Activated CD4-positive, CD25-positive, alpha-beta regulatory T cell treated with anti-CD3 and anti-CD28 coated beads, Interleukin-2, amount 50 U/mL, for 24 hours (primary cell): ENCODE measurements around the gene CYSRT1.

Experiments
- ATAC-seq, 2 donors: fragments of 150-1000 bp; cut with Tn5 transposase; one replicate each; pipeline ENCODE4 v1.10.0; 2021; ENCODE audit warnings: mild to moderate bottlenecking in 1 of 2, moderate library complexity in 1 of 2

CYSRT1 gene, protein sequence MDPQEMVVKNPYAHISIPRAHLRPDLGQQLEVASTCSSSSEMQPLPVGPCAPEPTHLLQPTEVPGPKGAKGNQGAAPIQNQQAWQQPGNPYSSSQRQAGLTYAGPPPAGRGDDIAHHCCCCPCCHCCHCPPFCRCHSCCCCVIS

DNA sequence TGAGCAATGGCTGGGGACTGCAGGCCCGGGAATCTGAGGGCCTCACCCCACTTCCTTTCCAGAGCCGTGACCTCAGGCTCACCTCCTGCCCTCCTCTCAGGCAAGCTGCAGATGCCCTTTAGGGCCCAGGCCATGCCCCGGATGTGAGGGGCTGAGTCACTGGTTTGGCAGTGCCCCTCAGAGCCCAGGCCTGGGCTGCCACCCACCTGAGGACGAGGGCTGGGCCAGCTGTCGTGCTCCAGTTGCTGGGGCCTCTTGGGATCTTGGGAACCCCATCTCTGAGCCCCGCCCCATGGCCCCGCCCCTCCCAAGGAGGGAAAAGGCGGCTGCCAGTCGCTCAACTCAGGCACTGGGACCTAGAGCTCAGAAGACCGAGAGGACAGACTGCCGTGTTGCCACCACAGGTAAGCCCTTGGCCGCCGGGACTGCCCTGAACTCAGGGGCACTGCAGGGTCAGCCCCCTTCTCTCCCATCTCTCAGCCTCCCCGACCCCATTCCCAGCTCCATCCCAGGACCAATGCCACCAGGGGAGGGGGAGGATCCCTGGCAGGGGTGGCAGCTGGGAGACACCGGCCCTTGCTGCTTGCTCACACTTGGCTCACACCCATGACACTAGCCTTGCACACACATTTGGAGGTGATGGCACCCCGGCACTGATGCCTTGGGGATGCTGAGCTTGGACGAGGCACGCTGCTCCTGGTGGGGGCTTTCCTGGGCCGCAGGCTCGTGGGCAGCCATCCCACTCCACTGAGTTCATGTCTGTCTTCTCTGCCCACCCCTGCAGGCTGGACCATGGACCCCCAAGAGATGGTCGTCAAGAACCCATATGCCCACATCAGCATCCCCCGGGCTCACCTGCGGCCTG is at the start of gene CYSRT1:
TSS of gene CYSRT1 (plus strand) at position 345 of the 865 bp plus-strand sequence. CDS start at position 793, 448 bp downstream.
- no peak for ATAC-seq

DNA sequence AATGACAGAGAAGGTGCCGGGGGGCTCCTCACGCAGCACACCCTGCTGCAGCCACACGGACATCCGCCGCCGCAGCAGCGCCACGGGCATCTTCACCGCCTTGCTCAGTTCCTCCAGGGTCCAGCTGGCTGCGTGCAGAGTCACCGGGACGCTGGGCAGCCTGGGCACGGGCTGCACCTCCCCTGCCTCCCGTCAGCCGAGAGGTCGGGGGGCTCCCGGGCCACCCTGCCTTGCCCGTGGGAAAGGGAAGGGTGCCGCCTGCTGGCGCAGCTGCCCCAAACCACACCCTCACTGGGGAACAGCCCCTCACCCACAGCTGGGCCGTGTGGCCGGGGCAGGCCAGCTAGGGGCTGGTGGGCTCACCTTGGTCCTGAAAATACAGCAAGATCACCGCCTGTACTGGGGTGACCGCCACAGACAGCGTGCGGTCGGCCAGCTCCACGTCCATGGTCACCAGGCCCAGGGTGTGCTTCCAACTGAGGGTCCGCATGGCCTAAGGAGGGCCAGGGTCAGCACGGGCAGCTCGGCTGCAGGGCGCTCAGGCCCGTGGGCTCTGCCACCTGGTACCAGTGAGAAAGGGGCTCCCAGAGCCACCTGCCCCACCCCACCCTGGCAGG is 49.5 kb upstream of the CYSRT1 start:
- peak in 1 of 2 donors; percentile 12 for ATAC-seq

DNA sequence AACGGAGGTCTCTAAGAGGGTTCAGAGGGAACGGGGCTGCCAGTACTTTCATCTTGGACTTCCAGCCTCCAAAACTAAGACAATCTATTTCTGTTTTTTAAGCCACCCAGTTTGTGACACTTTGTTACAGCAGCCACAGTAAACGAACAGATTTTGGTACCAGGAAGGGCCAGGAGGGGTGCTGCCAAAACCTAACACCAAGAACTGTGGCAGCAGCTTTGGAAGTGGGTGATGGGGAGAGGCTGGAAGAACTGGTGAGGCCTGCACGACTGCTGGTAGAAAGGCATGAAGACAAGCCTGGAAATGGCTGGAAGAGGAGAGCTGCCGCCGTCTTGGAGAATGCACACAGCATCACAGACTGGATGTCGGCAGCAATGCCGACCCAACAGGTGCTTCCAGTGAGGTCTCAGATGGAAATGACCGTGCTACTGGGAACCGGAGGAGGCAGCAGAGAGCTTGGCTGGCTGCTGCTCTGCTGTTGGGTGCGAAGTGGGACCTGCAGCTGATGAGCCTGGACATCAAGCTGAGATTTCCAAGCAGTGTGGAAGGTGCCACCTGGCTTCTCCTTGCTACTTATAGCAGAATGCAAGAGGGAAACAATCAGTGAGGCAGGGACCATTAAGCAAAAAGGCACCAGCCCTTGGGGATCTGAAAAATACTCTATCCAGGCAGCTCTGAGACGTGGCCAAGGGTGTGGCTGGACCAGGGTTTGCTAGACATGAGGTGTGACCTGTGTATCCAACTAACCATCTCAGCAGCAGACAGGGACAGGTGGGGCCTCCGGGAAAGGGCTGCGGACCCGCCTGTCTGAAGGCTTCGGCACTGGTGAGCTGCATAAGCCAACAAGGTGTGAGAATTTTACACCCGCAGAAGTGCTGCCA is 48.4 kb upstream of the CYSRT1 start:
- peak in 1 of 2 donors; percentile 54 for ATAC-seq

DNA sequence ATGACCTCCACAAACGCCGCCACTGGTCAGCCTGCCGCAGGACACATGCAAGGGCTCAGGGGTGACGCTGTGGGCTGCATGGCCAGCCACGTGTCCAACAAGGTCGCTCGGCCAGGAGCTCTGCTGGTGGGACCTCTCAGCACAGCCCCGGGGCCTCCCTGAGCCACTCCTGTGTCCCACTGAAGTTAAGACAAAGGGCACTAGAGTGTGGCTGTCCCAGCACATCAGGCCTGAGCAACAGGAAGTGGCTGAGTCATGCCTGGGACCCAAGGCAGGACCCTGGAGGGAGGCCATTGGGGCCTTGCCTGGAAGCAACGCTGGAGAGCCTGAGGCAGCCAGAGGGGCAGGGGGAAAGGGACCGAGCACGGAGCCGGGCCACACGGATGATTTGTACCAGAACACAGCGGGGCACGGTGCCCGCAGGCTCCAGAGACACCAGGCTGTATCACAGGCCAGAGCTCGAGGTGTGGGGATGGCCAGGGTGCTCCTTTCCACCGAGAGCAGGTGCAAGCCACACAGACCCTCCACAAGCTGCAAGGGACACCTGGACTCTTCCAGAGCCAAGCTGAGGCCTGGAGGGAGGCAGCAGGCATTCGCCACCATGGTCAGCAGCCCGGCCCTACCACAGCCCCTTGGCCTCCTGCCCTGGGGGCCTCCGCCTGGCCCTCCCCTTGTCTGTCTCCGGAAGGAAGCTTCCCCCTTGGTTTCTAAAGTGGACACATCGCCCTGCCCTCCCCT is 46.6 kb upstream of the CYSRT1 start:
- ATAC-seq: no peak

DNA sequence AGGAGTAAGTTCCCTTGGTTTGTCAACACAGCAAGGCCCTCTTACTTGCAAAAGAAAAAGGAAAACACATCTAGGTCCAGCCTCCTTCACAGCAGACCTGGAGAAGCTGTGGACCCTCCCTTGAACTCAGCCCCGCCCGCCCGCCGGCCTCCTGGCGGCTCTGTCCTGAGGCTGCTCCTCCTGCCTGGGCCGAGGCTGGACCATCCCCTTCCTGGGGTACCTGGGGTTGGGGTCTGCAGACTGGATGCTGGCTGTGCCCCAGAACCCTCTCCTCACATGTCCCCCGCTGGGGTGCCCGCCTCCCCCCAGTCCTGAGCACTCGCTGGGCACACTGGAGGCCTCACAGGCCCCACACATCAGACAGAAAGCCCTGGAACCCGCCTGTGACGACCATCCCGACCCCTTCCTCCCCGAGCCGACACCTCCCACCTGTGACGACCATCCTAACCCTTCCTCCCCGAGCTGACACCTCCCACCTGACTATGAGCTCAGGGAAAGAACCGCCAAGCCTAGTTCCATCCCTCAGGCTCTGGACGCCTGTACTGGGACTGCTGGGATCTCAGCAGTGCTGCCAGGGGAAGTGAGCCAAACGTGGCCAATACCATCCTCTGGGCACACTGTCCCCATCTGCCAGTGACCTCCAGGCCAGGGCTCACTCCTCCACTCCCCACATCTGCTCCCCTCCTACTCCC is 45.9 kb upstream of the CYSRT1 start:
- no peak for ATAC-seq

DNA sequence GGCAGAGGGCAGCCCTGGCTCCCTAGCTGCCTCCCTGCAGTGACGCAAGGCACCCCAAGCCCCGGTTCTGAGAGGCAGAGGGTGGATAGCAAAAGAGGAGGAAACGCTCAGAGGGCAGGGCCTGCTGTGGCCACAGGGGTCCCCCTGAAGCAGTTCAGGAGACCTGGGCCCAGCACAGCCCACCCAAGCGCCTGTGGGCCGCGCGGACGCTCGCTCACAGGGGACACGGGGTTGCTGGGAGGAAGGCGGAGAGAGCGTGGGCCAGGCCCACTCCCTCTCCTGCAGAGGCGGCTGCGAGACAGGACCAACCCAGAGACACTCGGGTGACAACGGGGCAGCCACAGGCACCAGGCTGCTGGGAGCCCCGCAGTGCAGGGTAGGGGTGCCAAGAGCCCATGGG is 45.2 kb upstream of the CYSRT1 start:
- no peak for ATAC-seq

DNA sequence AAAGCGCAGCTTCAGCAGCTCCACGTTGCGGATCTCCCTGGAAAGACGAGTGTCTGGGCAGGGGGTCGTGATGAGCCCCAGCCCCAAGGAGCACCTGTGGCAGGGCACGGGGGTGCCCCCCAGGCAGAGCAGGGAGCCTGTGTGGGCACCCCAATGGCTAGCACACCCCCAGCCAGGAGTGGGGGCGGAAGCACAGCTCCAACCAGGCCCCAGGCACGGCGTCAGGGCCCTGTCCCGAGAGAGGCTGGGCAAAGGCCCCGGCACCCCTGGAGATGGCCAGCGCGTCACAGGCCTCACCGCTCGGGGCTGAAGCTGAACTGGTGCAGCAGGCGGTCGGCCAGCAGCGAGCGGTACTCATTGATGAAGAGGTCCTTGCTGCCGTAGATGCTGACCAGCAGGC is 44.5 kb upstream of the CYSRT1 start:
- ATAC-seq: no peak

DNA sequence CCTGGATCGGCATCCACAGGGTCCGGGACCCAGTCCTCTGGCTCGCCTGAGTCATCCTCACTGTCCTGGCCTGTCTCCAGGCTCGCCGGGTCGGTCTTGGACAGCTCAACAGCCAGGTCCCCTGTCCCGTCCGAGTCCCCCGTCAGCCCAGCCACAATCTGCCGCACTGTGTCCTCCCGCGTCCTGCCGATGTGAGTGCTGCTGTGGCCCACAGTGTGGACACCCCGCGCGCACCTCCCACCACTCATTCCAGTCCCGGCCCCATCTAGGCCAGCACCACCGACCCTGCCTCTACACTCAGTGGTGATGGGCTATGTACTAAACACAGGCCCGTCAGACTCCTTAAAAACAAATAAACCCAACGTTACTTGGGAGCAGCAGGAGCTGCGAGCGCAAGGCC is 43.3 kb upstream of the CYSRT1 start:
- no peak for ATAC-seq

DNA sequence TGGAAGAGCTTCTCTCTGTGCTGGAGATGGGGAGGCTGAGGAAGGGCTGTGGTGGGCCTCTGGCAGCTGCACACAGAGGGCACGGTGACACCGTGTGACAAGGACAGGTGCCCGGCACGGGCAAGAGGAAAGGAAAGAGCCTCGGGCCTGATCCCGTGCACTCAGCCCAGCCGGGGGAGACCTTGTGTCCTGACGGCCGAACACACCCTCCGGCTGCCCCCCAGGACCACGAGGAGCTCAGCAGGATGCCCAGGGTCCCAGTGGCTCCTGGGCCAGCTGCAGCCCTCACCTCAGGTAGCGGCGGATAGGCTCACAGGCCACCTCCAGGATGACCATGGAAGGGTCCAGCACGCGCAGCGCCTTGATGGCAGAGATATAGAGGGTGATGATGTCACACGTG is 42.1 kb upstream of the CYSRT1 start:
- no peak for ATAC-seq

DNA sequence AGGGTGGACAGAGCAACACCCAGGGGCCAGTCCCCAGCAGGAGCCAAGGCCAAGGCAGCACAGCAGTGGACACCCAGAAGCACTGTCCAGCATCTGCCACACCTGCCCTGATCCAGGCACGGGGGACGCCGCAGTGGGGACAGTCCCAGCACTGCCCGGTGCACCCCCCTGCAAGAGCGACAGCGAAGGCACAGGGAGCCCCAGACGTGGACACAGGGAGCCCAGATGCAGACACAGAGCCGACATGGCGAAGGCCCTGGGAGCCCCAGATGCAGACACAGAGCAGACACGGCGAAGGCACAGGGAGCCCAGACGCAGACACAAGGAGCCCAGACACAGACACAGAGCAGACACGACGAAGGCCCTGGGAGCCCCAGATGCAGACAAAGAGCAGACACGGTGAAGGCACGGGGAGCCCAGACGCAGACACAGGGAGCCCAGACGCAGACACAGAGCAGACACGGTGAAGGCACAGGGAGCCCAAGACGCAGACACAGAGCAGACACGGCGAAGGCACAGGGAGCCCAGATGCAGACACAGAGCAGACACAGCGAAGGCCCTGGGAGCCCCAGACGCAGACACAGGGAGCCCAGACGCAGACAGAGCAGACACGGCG is 40.9 kb upstream of the CYSRT1 start:
- no peak for ATAC-seq

DNA sequence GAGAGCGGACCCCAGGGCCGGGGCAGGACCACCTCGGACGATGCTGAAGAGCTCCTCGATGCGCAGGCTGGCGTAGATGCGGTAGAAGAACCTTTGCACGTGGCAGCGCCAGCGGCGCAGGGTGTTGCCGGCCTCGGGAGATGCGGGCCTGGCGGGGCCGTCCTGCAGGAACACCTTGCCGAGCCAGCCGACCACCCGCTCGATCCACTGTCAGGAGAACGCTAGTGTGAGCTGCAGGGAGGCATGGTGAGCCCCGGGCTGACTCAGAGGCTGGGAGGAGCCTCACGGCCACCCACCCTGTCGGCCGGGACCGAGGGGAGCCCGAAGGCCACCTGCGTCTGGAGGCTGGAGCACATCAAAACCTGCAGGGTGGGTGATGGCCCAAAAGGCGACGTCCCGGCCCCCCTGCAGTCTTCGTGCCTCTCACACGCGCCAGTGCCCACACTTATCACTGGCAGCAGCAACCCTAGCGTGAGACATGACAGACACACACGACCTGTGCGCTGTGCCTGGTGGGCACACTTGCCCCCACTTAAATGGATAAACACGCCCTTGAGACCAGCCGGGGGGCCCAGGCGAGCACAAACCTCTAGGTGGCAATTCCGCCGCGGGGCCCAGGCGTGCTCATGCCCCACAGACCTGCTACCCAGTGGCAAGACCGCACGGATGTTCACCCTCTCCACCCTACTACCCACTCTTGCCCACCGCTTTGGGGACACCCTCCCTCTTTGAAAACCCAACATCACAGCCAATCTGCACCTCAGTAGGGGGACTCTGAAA is 39.9 kb upstream of the CYSRT1 start:
- no peak for ATAC-seq

DNA sequence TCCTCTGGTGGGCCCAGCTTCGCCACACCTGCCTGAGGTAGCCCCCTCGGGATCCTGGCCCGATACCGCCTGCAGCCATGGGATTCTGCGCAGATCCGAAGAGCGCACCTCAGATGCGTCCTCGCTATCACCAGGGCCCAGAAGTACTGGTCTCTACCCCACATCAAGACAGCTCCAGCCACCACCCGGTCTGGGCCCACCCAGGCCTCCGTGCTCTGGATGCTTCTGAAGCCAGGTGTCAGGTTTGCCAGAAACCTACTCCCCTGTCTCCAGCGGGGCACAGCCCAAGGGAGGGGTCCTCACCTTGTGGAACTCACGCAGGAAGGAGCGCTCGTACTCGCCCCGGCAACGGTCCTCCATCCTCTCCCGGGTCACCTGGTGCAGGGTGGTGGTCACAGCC is 39.1 kb upstream of the CYSRT1 start:
- ATAC-seq: no peak

DNA sequence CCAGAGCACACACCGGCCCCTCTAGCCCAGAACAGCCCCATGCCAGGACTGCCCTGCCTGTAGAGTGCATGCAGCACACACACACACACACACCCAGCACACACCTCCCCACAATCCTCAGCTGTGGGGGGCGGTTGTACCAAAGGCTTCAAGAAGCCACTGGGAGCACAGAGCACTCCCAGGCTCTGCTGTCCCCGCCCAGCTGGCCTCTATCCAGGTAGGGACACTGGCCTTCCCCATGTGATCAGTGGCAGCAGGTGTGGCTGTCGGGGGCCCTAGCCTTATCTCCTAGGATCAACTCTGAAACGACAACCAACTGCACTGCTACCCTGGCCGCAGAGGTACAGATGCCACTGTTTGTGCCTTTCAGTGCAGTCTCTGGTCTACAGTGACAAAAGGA is 38.6 kb upstream of the CYSRT1 start:
- no peak for ATAC-seq

DNA sequence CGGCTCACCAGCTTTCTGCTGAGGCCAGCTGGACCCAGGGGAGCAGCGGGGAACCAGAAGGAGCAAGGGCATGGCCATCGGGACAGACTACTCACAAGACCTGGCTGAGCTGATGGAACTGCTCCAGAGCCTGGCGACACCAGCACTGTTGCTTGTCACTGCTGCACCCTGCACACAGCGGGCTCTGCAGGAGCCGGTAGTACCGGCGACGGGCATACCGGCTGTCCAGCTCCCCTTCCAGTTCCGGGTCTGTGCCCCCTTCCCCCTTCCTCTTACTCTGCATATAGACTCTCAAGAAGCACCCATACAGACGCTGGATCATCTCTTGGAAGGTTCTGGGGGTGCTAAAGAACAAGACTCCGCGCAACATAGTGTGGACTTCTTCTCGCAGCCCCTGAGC is 37.6 kb upstream of the CYSRT1 start:
- ATAC-seq: no peak

DNA sequence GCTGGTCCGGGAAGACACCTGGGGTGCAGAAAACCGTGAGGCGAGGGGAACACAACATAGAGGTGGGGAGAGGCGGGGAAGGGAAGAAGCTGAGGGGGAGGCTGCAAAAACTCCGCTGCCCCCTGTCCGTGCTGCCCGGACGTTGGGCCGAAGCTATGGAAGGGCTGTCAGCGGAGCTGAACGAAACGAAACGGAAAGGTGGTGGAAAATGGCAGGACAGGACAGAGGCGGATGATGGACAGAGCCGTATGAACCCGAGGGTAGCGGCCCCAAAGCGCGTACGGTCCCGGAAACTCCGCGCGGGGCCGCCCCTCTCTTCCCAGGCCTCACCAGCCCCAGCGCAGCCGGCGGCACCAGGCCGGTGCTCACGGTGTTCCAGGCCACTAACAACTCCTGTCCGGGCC is 36.9 kb upstream of the CYSRT1 start:
- ATAC-seq: peak; percentile 1

DNA sequence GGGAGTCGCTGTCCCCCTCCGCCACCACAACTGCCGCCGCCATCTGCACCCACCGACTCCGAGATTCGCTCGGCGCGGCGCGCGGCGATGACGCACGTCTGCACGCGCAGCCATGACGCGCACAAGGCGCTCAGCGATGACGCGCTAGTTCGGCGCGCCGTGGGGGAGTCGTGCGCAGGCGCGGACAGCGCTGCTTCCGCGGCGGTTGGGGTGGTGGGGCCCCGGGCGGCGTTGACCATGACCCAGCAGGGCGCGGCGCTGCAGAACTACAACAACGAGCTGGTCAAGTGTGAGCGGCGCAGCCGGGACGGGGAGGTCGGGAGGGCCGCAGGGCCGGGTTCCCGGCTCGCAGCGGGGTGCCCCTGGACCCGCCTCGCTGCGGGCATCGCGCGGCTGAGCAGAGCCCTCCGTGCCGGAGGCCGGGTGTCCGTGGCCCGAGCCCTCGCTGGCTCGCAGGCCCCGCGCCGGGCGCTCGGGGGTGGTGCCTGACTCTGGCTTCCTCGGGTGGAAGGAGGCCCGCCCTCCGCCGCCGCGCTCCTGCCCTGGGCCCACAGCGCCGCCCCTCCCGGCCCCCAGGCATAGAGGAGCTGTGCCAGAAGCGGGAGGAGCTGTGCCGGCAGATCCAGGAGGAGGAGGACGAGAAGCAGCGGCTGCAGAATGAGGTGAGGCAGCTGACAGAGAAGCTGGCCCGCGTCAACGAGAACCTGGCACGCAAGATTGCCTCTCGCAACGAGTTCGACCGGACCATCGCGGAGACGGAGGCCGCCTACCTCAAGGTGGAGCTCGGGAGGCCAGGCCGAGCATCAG is 36.3 kb upstream of the CYSRT1 start, which contains the start of the genes ANAPC2 and SSNA1:
TSS of gene ANAPC2 (minus strand) at position 71 of the 807 bp plus-strand sequence. CDS start at position 43, 28 bp downstream.
TSS of gene SSNA1 (plus strand) at position 187 of the 807 bp plus-strand sequence. CDS start at position 238, 51 bp downstream.
- ATAC-seq: peak; percentile 79 to 81

DNA sequence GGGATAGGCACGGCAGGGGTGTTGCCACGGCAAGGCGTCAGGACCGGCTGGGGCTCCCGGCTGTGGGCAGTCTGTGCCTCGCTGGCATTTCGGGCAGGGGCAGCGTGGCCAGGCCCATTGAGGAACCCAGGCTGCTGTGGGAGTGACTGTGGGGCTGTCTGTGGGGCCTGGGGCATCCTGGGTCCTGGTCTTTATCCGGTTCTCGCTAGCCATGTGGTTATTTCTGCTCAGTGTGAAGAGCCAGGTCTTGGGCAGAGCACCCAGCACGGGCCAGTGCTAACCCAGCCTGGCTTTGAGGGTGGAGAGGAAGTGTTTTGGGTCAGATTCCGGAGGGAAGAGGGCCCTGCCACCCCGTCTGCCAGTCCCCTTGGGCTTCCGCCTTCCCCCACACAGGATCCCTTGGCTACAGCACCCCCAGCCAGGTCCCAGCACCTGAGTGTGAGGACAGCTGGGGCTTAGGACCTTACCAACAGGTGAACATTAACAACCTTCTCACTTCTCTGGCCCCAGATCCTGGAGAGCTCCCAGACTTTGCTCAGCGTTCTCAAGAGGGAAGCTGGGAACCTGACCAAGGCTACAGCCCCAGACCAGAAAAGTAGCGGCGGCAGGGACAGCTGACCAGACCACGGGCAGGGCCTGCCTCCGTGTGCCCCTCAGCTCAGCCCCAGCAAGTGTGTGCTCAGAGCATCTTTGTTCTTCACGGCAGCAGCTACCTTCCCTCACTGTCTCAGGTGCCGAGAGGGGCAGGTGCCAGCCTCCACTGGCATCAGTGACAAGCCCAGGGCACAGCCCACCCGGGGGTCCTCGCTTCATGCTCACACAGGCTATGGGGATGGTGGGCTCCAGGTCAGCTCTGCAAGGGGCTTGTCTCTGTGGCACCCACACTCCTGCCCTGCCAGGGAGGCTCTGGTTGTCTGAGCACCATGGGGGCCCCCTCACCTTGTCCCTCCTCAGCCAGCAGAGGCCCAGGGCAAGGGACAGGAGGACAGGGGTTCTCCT is 35.4 kb upstream of the CYSRT1 start:
- no peak for ATAC-seq
